H9 (cell line): ENCODE results near the gene NPHS1. TPM values are rescaled to one million over a fixed set of nuclear protein-coding genes. Genes with fewer than 3 reads are reported as not detected.

Experiments
- DNase-seq: peaks from one replicate; pipeline ENCODE4 v3.0.0-alpha.2; 2017
- H2AFZ ChIP-seq: one replicate; pipeline ENCODE4 v1.6.1; 2013; ENCODE audit warnings: mild to moderate bottlenecking, low read length, control low read depth, moderate library complexity
- H2AK5ac ChIP-seq: 2 replicates; pipeline ENCODE4 v1.6.1; 2013; ENCODE audit warnings: low read length, control low read depth, mixed read lengths; ENCODE audit not compliant: insufficient read length
- H2BK120ac ChIP-seq: one replicate; pipeline ENCODE4 v1.6.1; 2013; ENCODE audit warnings: low read depth, mild to moderate bottlenecking, low read length, control low read depth, inconsistent platforms; ENCODE audit not compliant: poor library complexity, severe bottlenecking
- H2BK12ac ChIP-seq: 2 replicates; pipeline ENCODE4 v1.6.1; 2013; ENCODE audit warnings: low read length, control low read depth, mixed read lengths, low read depth; ENCODE audit not compliant: insufficient read length
- H2BK15ac ChIP-seq: 2 replicates; pipeline ENCODE4 v1.6.1; 2013; ENCODE audit warnings: low read depth, low read length, control low read depth
- H2BK20ac ChIP-seq: one replicate; pipeline ENCODE4 v1.6.1; 2013; ENCODE audit warnings: low read depth, mild to moderate bottlenecking, low read length, control low read depth, inconsistent platforms; ENCODE audit not compliant: poor library complexity, severe bottlenecking
- H2BK5ac ChIP-seq: 2 replicates; pipeline ENCODE4 v1.6.1; 2013; ENCODE audit warnings: low read length, control low read depth, mixed read lengths; ENCODE audit not compliant: insufficient read length
- H3K14ac ChIP-seq: 2 replicates; pipeline ENCODE4 v1.6.1; 2013; ENCODE audit warnings: low read length, control low read depth; ENCODE audit not compliant: insufficient read depth
- H3K18ac ChIP-seq: 2 replicates; pipeline ENCODE4 v1.6.1; 2013; ENCODE audit warnings: low read depth, mild to moderate bottlenecking, mixed read lengths, low read length, control low read depth; ENCODE audit not compliant: insufficient read length
- H3K23ac ChIP-seq: 2 replicates; pipeline ENCODE4 v1.6.1; 2013; ENCODE audit warnings: low read length, control low read depth, mixed read lengths, low read depth; ENCODE audit not compliant: insufficient read length
- H3K23me2 ChIP-seq: 2 replicates; pipeline ENCODE4 v1.6.1; 2013; ENCODE audit warnings: low read depth, mild to moderate bottlenecking, mixed read lengths, low read length, control low read depth; ENCODE audit not compliant: insufficient read length, poor library complexity, severe bottlenecking
- H3K27ac ChIP-seq: 2 replicates; pipeline ENCODE4 v1.5.1; 2013; ENCODE audit warnings: low read length, control low read depth, mixed read lengths, low read depth; ENCODE audit not compliant: insufficient read length
- H3K27me3 ChIP-seq: 2 replicates; pipeline ENCODE4 v1.6.1; 2013; ENCODE audit warnings: low read length, control low read depth, inconsistent platforms; ENCODE audit not compliant: insufficient read depth
- H3K4ac ChIP-seq: 2 replicates; pipeline ENCODE4 v1.6.1; 2013; ENCODE audit warnings: low read depth, mild to moderate bottlenecking, control low read depth, inconsistent platforms, low read length, moderate library complexity
- H3K4me1 ChIP-seq: 2 replicates; pipeline ENCODE4 v1.6.1; 2013; ENCODE audit warnings: low read length, control low read depth, inconsistent platforms; ENCODE audit not compliant: insufficient read depth
- H3K4me2 ChIP-seq: 2 replicates; pipeline ENCODE4 v1.6.1; 2013; ENCODE audit warnings: low read length, control low read depth, mixed read lengths; ENCODE audit not compliant: insufficient read length, insufficient read depth
- H3K56ac ChIP-seq: 2 replicates; pipeline ENCODE4 v1.6.1; 2013; ENCODE audit warnings: low read depth, mild to moderate bottlenecking, mixed read lengths, low read length, control low read depth; ENCODE audit not compliant: insufficient read length
- H3K79me1 ChIP-seq: 2 replicates; pipeline ENCODE4 v1.6.1; 2013; ENCODE audit warnings: low read depth, mild to moderate bottlenecking, moderate library complexity, low read length, control low read depth, inconsistent platforms; ENCODE audit not compliant: insufficient read depth, poor library complexity, severe bottlenecking
- H3K79me2 ChIP-seq: 2 replicates; pipeline ENCODE4 v1.6.1; 2013; ENCODE audit warnings: low read length, control low read depth, inconsistent platforms; ENCODE audit not compliant: insufficient read depth
- H3K9ac ChIP-seq: 2 replicates; pipeline ENCODE4 v1.6.1; 2013; ENCODE audit warnings: low read length, control low read depth, mixed read lengths; ENCODE audit not compliant: insufficient read length; ENCODE audit errors: extremely low read depth
- H3K9me3 ChIP-seq: one replicate; pipeline ENCODE4 v1.6.1; 2013; ENCODE audit warnings: low read depth, low read length, inconsistent platforms; ENCODE audit not compliant: control insufficient read depth
- H3T11ph ChIP-seq: one replicate; pipeline ENCODE4 v1.6.1; 2013; ENCODE audit warnings: mild to moderate bottlenecking, low read length, control low read depth, inconsistent platforms
- H4K20me1 ChIP-seq: one replicate; pipeline ENCODE4 v1.6.1; 2013; ENCODE audit not compliant: control insufficient read depth, insufficient read length, insufficient read depth
- H4K5ac ChIP-seq: 2 replicates; pipeline ENCODE4 v1.6.1; 2013; ENCODE audit warnings: low read depth, mild to moderate bottlenecking, mixed read lengths, low read length, control low read depth; ENCODE audit not compliant: insufficient read length
- H4K8ac ChIP-seq: replicated peaks from 2 replicates; pipeline ENCODE4 v1.6.1; 2013; ENCODE audit warnings: low read length, control low read depth, mixed read lengths, low read depth; ENCODE audit not compliant: insufficient read length
- H4K91ac ChIP-seq: 2 replicates; pipeline ENCODE4 v1.6.1; 2013; ENCODE audit warnings: low read depth, mild to moderate bottlenecking, moderate library complexity, mixed read lengths, low read length, control low read depth; ENCODE audit not compliant: insufficient read length
- H3K27ac Mint-ChIP-seq, 3 experiments: 2 replicates in 2 of 3; 3 replicates in 1 of 3; pipeline ENCODE4 v1.8.0; 2020 to 2021; ENCODE audit warnings: mixed read lengths in 3 of 3, mild to moderate bottlenecking in 1 of 3, moderate library complexity in 1 of 3
- H3K27me3 Mint-ChIP-seq: 2 replicates; pipeline ENCODE4 v1.8.0; 2021; ENCODE audit warnings: low read depth, mild to moderate bottlenecking, moderate library complexity, mixed read lengths
- H3K36me3 Mint-ChIP-seq, 3 experiments: 2 replicates in 2 of 3; 3 replicates in 1 of 3; pipeline ENCODE4 v1.8.0; 2020 to 2021; ENCODE audit warnings: low read depth in 3 of 3, mixed read lengths in 3 of 3; ENCODE audit not compliant: insufficient read depth in 1 of 3
- H3K4me1 Mint-ChIP-seq, 2 experiments: 2 replicates each; pipeline ENCODE4 v1.8.0; 2020; ENCODE audit warnings: mixed read lengths in 2 of 2
- H3K4me3 Mint-ChIP-seq, 2 experiments: 2 replicates in 1 of 2; 3 replicates in 1 of 2; pipeline ENCODE4 v1.8.0; 2020 to 2021; ENCODE audit warnings: mild to moderate bottlenecking in 2 of 2, mixed read lengths in 2 of 2, moderate library complexity in 1 of 2
- H3K9me3 Mint-ChIP-seq, 2 experiments: 2 replicates in 1 of 2; 3 replicates in 1 of 2; pipeline ENCODE4 v1.8.0; 2020; ENCODE audit warnings: mild to moderate bottlenecking in 2 of 2, mixed read lengths in 2 of 2, moderate library complexity in 1 of 2
- WGBS: extraction: QIAGEN DNeasy Blood & Tissue Kit; methylation state at CpG from one replicate; pipeline ENCODE4 v1.1.7; 2013; ENCODE audit warnings: missing lambda C conversion rate, low lambda C conversion rate, mixed read lengths; ENCODE audit not compliant: insufficient read length; ENCODE audit errors: extremely low coverage; 5-methylcytosine and 5-hydroxymethylcytosine counted together
- total RNA-seq: library from RNA; stranded (reverse); gene quantifications from 2 replicates; pipeline ENCODE4 v1.2.1, GENCODE V29; 2021
- TF ChIP-seq, protein P1 (sequence below): fragments of 200-600 bp; sonication (generic); conservative IDR thresholded peaks from 3 replicates; pipeline ENCODE4 v1.8.0; 2021; ENCODE audit warnings: antibody characterized with exemption, mild to moderate bottlenecking

Gene NPHS1
- total RNA-seq, 1 experiment from 2014 or later, result 0.83 TPM

DNA sequence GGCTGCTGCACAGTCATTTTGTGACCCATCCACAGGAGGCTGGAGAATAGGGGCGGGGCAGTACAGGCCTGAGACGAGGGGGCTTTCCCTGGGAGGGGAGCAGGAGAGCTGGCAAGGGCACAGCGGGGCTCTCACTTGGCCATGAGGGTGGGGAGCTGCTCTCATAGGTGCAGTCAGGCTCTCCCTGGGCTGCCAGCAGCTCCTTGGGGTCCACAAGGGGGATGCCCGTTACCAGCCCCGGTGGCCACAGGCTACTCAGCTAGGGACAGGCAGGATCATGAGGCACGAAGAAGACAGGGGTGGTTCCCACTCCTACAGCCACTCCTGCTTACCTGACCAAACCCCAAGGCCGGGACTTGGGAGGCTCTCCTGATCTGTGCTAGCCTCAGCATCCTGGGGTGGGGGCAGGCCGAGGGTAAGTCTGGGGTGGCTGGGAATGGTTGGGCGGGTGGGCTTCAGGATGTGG, 60.5 kb downstream of the NPHS1 start:
- TF ChIP-seq, protein P1, sequence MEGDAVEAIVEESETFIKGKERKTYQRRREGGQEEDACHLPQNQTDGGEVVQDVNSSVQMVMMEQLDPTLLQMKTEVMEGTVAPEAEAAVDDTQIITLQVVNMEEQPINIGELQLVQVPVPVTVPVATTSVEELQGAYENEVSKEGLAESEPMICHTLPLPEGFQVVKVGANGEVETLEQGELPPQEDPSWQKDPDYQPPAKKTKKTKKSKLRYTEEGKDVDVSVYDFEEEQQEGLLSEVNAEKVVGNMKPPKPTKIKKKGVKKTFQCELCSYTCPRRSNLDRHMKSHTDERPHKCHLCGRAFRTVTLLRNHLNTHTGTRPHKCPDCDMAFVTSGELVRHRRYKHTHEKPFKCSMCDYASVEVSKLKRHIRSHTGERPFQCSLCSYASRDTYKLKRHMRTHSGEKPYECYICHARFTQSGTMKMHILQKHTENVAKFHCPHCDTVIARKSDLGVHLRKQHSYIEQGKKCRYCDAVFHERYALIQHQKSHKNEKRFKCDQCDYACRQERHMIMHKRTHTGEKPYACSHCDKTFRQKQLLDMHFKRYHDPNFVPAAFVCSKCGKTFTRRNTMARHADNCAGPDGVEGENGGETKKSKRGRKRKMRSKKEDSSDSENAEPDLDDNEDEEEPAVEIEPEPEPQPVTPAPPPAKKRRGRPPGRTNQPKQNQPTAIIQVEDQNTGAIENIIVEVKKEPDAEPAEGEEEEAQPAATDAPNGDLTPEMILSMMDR, result no peak
- Histone ChIP-seq H3K14ac (no peak overlapping the region), H2BK12ac (no peak overlapping the region), H3K9ac (no peak overlapping the region), H4K8ac (no peak overlapping the region), H3K18ac (no peak overlapping the region), H3K27ac (no peak overlapping the region), H3K79me1 (no peaks in the 10 kb centered on the region), H2BK5ac (no peak overlapping the region), H3K79me2 (no peaks in the 10 kb centered on the region), H2AK5ac (no peak overlapping the region), H3T11ph (no peak overlapping the region), H3K56ac (no peak overlapping the region), H2BK20ac (no peak overlapping the region), H3K23ac (no peak overlapping the region), H4K5ac (no peak overlapping the region), H3K4ac (no peak overlapping the region), H3K27me3 (peaks cover 3% of the 10 kb centered on the region; the same call in 1 of the 2 replicates), H3K9me3 (no peaks in the 10 kb centered on the region), H3K23me2 (peaks cover under 1% of the 10 kb centered on the region), H4K91ac (no peak overlapping the region), H3K4me2 (no peak overlapping the region), H3K4me1 (no peaks in the 10 kb centered on the region), H2BK120ac (no peak overlapping the region), H2BK15ac (no peak overlapping the region), H2AFZ (no peak overlapping the region), H4K20me1 (peaks cover 3% of the 10 kb centered on the region)
- DNase-seq, result no peak
- Mint-ChIP-seq H3K4me1 (peaks cover 4 to 10% of the 10 kb centered on the region in 2 experiments), H3K4me3 (no peak overlapping the region), H3K9me3 (no peaks in the 10 kb centered on the region), H3K27ac (peak overlapping the region in 1 of 3 experiments; percentile 52; a peak in 1 of 7 replicates), H3K36me3 (no peaks in the 10 kb centered on the region; a peak in 1 of 7 replicates), H3K27me3 (peaks cover 22% of the 10 kb centered on the region)
- no CpG with 5 or more reads among the region's 9 CpGs for WGBS
